Suprapubic skin (tissue), 4 donors: ENCODE results near the gene CR2.

Source experiments
- CTCF ChIP-seq, 2 donors: fragments of 200-600 bp in 1 of 2; fragments of 450-650 bp in 1 of 2; sonication (generic) in 1 of 2; IDR thresholded peaks; one replicate each; pipeline ENCODE4 v1.5.1; 2016 to 2019; ENCODE audit warnings: antibody characterized with exemption in 2 of 2, mild to moderate bottlenecking in 1 of 2, moderate library complexity in 1 of 2
- EP300 ChIP-seq: sonication (generic); formaldehyde crosslinking; IDR thresholded peaks from one replicate; pipeline ENCODE4 v1.6.1; 2017; ENCODE audit warnings: antibody characterized with exemption
- POLR2A ChIP-seq, 2 donors: fragments of 450-650 bp; IDR thresholded peaks; one replicate each; pipeline ENCODE4 v1.6.1; 2017; ENCODE audit warnings: antibody characterized with exemption in 2 of 2, mild to moderate bottlenecking in 2 of 2, moderate library complexity in 2 of 2
- POLR2AphosphoS5 ChIP-seq, 3 donors: sonication (generic); formaldehyde crosslinking; IDR thresholded peaks; one replicate each; pipeline ENCODE4 v1.6.1; 2017; ENCODE audit warnings: antibody characterized with exemption in 3 of 3

- no peak for TF ChIP-seq CTCF (IDR thresholded peaks at IDR 0.05)
- TF ChIP-seq EP300 = no peak
- no peak for TF ChIP-seq POLR2A (IDR thresholded peaks at IDR 0.05)
- no peak for TF ChIP-seq POLR2AphosphoS5 (IDR thresholded peaks at IDR 0.05)
Observed at GRCh38 chr1:207424570-207425131, 29.5 kb upstream of the CR2 start.
